LNCAP (cell line): ENCODE results near the gene NDUFB10.

ENCODE experiments used
- TF ChIP-seq, protein P1 (sequence below): fragments of 450-650 bp; IDR thresholded peaks from 2 replicates; pipeline ENCODE4 v1.5.1; 2017; ENCODE audit warnings: mild to moderate bottlenecking

The NDUFB10 gene

GRCh38 chr16:1920727-1921171 is 38.6 kb upstream of the NDUFB10 start:
- TF ChIP-seq, protein P1, sequence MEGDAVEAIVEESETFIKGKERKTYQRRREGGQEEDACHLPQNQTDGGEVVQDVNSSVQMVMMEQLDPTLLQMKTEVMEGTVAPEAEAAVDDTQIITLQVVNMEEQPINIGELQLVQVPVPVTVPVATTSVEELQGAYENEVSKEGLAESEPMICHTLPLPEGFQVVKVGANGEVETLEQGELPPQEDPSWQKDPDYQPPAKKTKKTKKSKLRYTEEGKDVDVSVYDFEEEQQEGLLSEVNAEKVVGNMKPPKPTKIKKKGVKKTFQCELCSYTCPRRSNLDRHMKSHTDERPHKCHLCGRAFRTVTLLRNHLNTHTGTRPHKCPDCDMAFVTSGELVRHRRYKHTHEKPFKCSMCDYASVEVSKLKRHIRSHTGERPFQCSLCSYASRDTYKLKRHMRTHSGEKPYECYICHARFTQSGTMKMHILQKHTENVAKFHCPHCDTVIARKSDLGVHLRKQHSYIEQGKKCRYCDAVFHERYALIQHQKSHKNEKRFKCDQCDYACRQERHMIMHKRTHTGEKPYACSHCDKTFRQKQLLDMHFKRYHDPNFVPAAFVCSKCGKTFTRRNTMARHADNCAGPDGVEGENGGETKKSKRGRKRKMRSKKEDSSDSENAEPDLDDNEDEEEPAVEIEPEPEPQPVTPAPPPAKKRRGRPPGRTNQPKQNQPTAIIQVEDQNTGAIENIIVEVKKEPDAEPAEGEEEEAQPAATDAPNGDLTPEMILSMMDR: no peak

- TF ChIP-seq, protein P1: no peak
Observed at GRCh38 chr16:1922357-1922756, 37.0 kb upstream of the NDUFB10 start.

- TF ChIP-seq, protein P1: no peak
Observed at GRCh38 chr16:1923299-1924034, 35.9 kb upstream of the NDUFB10 start.

DNA sequence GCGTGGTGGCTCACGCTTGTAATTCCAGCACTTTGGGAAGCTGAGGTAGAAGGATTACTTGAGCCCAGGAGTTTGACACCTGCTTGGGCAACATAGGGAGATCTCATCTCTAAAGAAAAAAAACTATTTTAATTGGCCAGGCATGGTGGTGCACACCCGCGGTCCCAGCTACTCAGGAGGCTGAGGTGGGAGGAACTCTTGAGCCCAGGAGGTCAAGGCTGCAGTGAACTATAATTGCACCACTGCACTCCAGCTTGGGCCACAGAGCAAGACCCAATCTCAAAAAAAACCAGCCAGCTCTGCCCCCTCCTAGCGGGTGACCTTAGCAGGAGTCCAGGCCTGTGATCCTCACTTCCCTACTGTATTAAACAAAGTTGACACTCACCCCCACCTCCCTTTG is 35.2 kb upstream of the NDUFB10 start:
- TF ChIP-seq, protein P1: no peak

DNA sequence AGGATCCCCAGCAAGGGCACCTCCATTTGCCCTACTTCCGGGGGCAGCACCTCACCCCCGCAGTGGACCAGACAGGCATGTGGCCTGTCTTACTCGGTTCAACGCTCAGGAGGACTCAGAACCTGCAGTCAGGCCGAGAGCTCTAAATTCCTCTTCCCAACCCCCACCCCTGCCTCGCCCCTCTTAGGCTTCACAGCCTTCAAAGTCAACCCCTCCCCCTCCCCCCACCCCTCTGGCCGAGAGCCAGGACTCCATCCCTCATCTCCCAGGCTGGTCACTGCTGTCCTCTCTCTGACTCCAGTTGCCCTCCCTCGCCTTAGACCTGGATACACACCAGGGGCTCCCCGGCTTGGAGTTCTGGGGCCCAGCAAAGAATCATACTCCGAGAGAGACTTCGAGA is 33.1 kb upstream of the NDUFB10 start:
- TF ChIP-seq, protein P1: no peak

GRCh38 chr16:1929105-1929504 is 30.2 kb upstream of the NDUFB10 start:
- TF ChIP-seq, protein P1: no peak

DNA sequence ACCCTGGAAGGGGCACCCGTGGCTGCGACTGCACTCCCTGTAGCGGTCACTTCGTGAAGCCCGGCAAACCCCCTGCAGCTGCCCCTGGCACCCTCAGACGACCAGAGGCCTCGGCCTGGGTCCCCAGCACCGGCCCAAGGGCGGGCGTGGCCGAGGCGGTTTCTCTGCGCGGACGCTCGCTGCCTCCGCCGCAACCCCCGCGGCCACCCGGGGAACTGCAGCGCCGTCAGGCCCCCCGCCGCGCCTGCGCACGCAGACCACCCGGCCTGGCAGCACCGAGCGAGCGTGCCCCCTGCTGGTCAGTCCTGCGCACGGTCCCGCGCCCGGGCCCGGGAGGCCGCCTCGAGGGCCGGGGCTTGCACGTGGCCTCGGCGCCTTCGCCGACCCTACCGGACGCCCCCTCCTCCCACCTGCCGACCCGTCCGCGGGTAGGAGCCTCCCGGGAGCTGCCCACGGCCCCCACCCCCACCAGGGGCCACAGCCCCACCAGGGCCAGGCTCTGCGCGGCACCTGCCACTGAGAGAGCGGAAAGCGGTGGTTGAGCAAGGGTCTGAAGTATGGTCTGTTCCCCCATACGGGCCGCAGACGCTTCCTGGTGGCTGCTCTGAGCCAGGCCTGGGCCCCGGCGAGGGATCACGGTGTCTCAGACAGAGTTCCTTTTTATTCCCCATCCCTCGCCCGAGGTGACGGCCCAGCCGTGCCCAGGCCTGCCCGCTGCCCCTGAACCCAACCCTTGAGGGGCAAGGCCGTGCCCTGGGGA is 29.6 kb upstream of the NDUFB10 start:
- TF ChIP-seq, protein P1: peak; percentile 96
